Breast epithelium (tissue), 4 donors: ENCODE data around the gene SPSB3. TPM values are rescaled to one million over a fixed set of nuclear protein-coding genes. Genes with fewer than 3 reads are reported as not detected.

Source experiments
- DNase-seq, 2 donors: peaks; one replicate each; pipeline ENCODE4 v3.0.0-alpha.2; 2019; ENCODE audit warnings: low spot score in 2 of 2
- H3K27ac ChIP-seq, 2 donors: fragments of 200-600 bp; sonication (generic) in 1 of 2; one replicate each; pipeline ENCODE4 v1.5.1; 2016 to 2019; ENCODE audit warnings: mild to moderate bottlenecking in 1 of 2
- H3K27me3 ChIP-seq, 2 donors: fragments of 200-600 bp; sonication (generic) in 1 of 2; one replicate each; pipeline versions ENCODE4 v1.5.1 to v1.6.0; 2017 to 2019; ENCODE audit warnings: control low read depth in 1 of 2, mild to moderate bottlenecking in 1 of 2
- H3K36me3 ChIP-seq: fragments of 200-600 bp; one replicate; pipeline ENCODE4 v1.5.1; 2019
- H3K4me1 ChIP-seq, 2 donors: fragments of 200-600 bp; sonication (generic); one replicate each; pipeline ENCODE4 v1.5.1; 2016 to 2019; ENCODE audit warnings: control low read depth in 1 of 2
- H3K4me3 ChIP-seq, 3 donors: fragments of 200-600 bp; sonication (generic); 1 replicate in 2 of 3; 2 replicates in 1 of 3; pipeline ENCODE4 v1.5.1; 2016 to 2019; ENCODE audit warnings: mild to moderate bottlenecking in 3 of 3, moderate library complexity in 2 of 3
- H3K9me3 ChIP-seq, 2 donors: fragments of 200-600 bp; sonication (generic) in 1 of 2; one replicate each; pipeline ENCODE4 v1.5.1; 2016 to 2019; ENCODE audit warnings: control low read depth in 1 of 2
- POLR2A ChIP-seq: fragments of 450-650 bp; IDR thresholded peaks from one replicate; pipeline ENCODE4 v1.6.1; 2016; ENCODE audit warnings: antibody characterized with exemption, mild to moderate bottlenecking, moderate library complexity
- POLR2AphosphoS5 ChIP-seq, 3 donors: sonication (generic); formaldehyde crosslinking; IDR thresholded peaks; one replicate each; pipeline ENCODE4 v1.6.1; 2017; ENCODE audit warnings: antibody characterized with exemption in 3 of 3
- intact Hi-C: fragments of 100-400 bp; cut with DNase I; formaldehyde crosslinking; loops from one replicate; pipeline ENCODE4 v1.15.1; 2023; ENCODE audit warnings: low total_unique reads
- total RNA-seq, 3 donors: library from RNA; depleted of rRNA; stranded (reverse); fragments of >200 nt; gene quantifications; one replicate each; pipeline ENCODE4 v1.1.0, GENCODE V29; 2016
- TF ChIP-seq, protein P1 (sequence below), 3 donors: fragments of 450-650 bp; IDR thresholded peaks; one replicate each; pipeline ENCODE4 v1.5.1; 2016 to 2017; ENCODE audit warnings: antibody characterized with exemption in 3 of 3, mild to moderate bottlenecking in 3 of 3, moderate library complexity in 3 of 3

The SPSB3 gene
- total RNA-seq, 3 donors from 2014 or later, result 84.9 to 107 (median 88.5) TPM

- no peaks in the 10 kb centered on the region for H3K9me3 ChIP-seq
- no peak overlapping the region for H3K4me3 ChIP-seq
- no peak for DNase-seq
- H3K27me3 ChIP-seq, result no peaks in the 10 kb centered on the region
- no peak overlapping the region for H3K27ac ChIP-seq
- TF ChIP-seq POLR2AphosphoS5 (IDR thresholded peaks at IDR 0.05) (no peak), POLR2A (no peak)
- TF ChIP-seq, protein P1, sequence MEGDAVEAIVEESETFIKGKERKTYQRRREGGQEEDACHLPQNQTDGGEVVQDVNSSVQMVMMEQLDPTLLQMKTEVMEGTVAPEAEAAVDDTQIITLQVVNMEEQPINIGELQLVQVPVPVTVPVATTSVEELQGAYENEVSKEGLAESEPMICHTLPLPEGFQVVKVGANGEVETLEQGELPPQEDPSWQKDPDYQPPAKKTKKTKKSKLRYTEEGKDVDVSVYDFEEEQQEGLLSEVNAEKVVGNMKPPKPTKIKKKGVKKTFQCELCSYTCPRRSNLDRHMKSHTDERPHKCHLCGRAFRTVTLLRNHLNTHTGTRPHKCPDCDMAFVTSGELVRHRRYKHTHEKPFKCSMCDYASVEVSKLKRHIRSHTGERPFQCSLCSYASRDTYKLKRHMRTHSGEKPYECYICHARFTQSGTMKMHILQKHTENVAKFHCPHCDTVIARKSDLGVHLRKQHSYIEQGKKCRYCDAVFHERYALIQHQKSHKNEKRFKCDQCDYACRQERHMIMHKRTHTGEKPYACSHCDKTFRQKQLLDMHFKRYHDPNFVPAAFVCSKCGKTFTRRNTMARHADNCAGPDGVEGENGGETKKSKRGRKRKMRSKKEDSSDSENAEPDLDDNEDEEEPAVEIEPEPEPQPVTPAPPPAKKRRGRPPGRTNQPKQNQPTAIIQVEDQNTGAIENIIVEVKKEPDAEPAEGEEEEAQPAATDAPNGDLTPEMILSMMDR (IDR thresholded peaks at IDR 0.05), result no peak
- no peaks in the 10 kb centered on the region for H3K36me3 ChIP-seq
- intact Hi-C loops, result no loop called here
- H3K4me1 ChIP-seq, result peaks cover 0 to 6% of the 10 kb centered on the region in 2 donors
Observed at GRCh38 chr16:1787056-1787321, 4.6 kb upstream of the SPSB3 start.

DNA sequence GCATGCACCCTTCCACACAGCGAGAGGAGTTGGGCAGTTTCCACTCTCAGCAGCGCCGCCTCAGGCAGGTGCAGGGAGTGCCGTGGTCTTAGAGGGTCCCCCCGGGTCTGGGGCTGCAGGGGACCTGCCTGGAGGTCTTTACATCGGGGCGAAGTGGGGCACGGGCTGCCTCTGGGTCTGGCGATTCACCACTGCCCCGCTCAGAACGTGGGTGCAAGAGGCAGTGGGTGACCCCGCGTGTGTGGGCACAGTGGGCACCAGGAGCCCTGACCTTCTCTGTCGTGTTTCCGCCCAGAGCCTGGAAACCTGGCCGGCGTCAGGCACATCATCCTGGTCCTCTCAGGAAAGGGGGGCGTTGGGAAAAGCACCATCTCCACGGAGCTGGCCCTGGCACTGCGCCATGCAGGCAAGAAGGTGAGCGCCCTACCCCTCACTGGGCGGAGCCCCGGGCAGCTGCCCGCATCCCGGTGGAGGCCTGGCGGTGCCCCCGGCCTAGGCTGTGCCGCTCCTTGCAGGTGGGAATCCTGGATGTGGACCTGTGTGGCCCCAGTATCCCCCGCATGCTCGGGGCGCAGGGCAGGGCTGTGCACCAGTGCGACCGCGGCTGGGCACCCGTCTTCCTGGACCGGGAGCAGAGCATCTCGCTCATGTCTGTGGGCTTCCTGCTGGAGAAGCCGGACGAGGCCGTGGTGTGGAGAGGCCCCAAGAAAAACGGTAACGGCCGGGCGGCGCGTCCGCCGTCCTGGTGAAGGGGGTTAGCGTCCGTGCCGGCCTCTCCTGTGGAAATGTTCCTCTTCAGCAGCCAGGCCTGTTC lies 4.1 kb upstream of the SPSB3 start:
- intact Hi-C loops, result no loop called here
- DNase-seq, result no peak
- Histone ChIP-seq H3K9me3 (no peaks in the 10 kb centered on the region), H3K27me3 (no peaks in the 10 kb centered on the region), H3K4me1 (peaks cover 0 to 7% of the 10 kb centered on the region in 2 donors), H3K4me3 (no peak overlapping the region), H3K27ac (no peak overlapping the region), H3K36me3 (no peaks in the 10 kb centered on the region)
- TF ChIP-seq, protein P1 (IDR thresholded peaks at IDR 0.05), result no peak
- TF ChIP-seq POLR2A (no peak), POLR2AphosphoS5 (IDR thresholded peaks at IDR 0.05) (no peak)

DNA sequence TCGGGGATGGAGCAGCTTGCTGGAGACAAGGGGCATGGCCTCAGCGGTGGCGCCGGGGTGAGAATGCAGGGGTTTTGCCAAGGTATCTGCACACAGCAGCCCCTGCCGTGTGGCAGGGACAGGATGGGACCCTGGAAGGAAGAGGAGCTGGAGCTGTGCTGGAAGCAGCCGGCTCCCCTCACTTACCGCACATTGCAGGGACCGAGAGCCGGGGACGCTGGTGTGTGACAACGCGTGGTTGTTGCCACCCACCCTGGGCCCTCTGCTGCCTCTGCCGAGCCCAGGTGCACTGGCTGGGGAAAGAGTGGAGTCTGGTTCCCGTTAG lies 3.4 kb upstream of the SPSB3 start:
- Histone ChIP-seq H3K9me3 (no peaks in the 10 kb centered on the region), H3K4me1 (peaks cover 0 to 13% of the 10 kb centered on the region in 2 donors), H3K27me3 (no peaks in the 10 kb centered on the region), H3K27ac (no peak overlapping the region), H3K4me3 (no peak overlapping the region), H3K36me3 (no peaks in the 10 kb centered on the region)
- TF ChIP-seq, protein P1 (IDR thresholded peaks at IDR 0.05), result no peak
- TF ChIP-seq POLR2AphosphoS5 (IDR thresholded peaks at IDR 0.05), result no peak
- intact Hi-C loops, result no loop called here
- DNase-seq, result no peak

- TF ChIP-seq POLR2AphosphoS5 (IDR thresholded peaks at IDR 0.05), result no peak
- TF ChIP-seq POLR2A, result no peak
- TF ChIP-seq, protein P1 (IDR thresholded peaks at IDR 0.05), result no peak
- peaks cover 0 to 15% of the 10 kb centered on the region in 2 donors for H3K4me1 ChIP-seq
- no peaks in the 10 kb centered on the region for H3K27me3 ChIP-seq
- intact Hi-C loops, result no loop called here
- H3K36me3 ChIP-seq, result no peaks in the 10 kb centered on the region
- H3K4me3 ChIP-seq, result no peak overlapping the region
- H3K9me3 ChIP-seq, result no peaks in the 10 kb centered on the region
- no peak overlapping the region for H3K27ac ChIP-seq
- no peak for DNase-seq
Observed at GRCh38 chr16:1784977-1785845, 2.8 kb upstream of the SPSB3 start.

GRCh38 chr16:1781758-1782407 lies 488 bp downstream of the SPSB3 start:
- Histone ChIP-seq H3K9me3 (no peaks in the 10 kb centered on the region), H3K36me3 (peaks cover under 1% of the 10 kb centered on the region), H3K4me1 (peaks cover 0 to 15% of the 10 kb centered on the region in 2 donors), H3K27me3 (no peaks in the 10 kb centered on the region), H3K27ac (peak overlapping the region; percentile 83 to 91), H3K4me3 (peak overlapping the region; percentile 77 to 96 (median 94))
- no peak for DNase-seq
- intact Hi-C loops, result no loop called here
- TF ChIP-seq, protein P1 (IDR thresholded peaks at IDR 0.05), result peak; percentile 15 to 18 (median 16)
- no peak for TF ChIP-seq POLR2A
